Mammary epithelial cell (primary cell): ENCODE measurements around the gene UHRF1.

Source experiments
- EZH2 ChIP-seq: IDR thresholded peaks from 2 replicates; pipeline ENCODE4 v1.6.1; 2012; ENCODE audit warnings: low read length, inconsistent platforms, borderline replicate concordance
- TF ChIP-seq, protein P1 (sequence below), 2 donors: IDR thresholded peaks in 1 of 2; conservative IDR thresholded peaks in 1 of 2; 2 replicates each; pipeline ENCODE4 v1.5.1; 2011 to 2012; ENCODE audit warnings: inconsistent platforms in 2 of 2, low read length in 2 of 2, mild to moderate bottlenecking in 2 of 2, control low read depth in 1 of 2, low read depth in 1 of 2; ENCODE audit not compliant: insufficient read depth in 1 of 2; ENCODE audit errors: extremely low read depth in 1 of 2

DNA sequence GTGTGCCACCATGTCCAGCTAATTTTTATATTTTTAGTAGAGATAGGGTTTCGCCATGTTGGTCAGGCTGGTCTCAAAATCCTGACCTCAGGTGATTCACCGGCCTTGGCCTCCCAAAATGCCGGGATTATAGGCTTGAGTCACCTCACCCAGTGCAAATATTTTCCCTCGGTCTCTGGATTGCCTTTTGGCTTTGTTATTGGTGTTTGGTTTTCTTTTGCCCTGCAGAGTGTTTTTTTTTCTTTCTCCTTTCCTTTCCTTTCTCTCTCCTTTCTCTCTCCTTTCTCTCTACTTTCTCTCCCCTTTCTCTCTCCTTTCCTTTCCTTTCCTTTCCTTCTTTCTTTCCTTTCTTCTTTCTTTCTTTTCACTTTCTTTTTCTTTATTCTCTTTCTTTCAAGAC is 92.8 kb downstream of the UHRF1 start:
- TF ChIP-seq, protein P1, sequence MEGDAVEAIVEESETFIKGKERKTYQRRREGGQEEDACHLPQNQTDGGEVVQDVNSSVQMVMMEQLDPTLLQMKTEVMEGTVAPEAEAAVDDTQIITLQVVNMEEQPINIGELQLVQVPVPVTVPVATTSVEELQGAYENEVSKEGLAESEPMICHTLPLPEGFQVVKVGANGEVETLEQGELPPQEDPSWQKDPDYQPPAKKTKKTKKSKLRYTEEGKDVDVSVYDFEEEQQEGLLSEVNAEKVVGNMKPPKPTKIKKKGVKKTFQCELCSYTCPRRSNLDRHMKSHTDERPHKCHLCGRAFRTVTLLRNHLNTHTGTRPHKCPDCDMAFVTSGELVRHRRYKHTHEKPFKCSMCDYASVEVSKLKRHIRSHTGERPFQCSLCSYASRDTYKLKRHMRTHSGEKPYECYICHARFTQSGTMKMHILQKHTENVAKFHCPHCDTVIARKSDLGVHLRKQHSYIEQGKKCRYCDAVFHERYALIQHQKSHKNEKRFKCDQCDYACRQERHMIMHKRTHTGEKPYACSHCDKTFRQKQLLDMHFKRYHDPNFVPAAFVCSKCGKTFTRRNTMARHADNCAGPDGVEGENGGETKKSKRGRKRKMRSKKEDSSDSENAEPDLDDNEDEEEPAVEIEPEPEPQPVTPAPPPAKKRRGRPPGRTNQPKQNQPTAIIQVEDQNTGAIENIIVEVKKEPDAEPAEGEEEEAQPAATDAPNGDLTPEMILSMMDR (conservative IDR thresholded peaks at IDR 0.05 in 1 of 2, IDR thresholded peaks at IDR 0.05 in 1 of 2; ENCODE audit: extremely low read depth in 1 of 2, insufficient read depth in 1 of 2, low read depth in 1 of 2, low read length in 2 of 2) = no peak
- TF ChIP-seq EZH2 = no peak
